ENCODE results near the gene GUCY1A2. TPM values are rescaled to one million over a fixed set of nuclear protein-coding genes. Genes with fewer than 3 reads are reported as not detected.

GUCY1A2 gene
- total and polyA plus RNA-seq, 2 experiments from 2014 or later = 0.15 to 0.54 TPM

DNA sequence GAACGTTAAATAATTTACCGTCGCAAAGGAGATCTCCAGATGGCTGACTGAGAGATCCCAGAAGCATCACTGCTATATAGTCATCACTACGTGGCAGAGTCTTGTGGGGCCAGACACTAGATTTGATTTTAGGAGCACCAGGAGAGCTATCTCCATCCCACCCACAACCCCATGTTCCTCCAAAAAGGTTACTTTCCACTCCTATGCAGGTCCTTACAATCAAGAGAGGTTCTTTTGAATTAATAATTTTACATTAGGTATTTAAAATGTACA is 19.4 kb downstream of the GUCY1A2 start:
- H3K9ac ChIP-seq = no peak overlapping the region
- in situ Hi-C loops (cut with MboI) = no loop called here
- peak overlapping the region; percentile 73 for H3K27ac ChIP-seq
- no peaks in the 10 kb centered on the region for H3K79me2 ChIP-seq (ENCODE audit: insufficient read depth)
- H2AFZ ChIP-seq = 0 out of 2 replicates have a peak overlapping the region, but pooled peaks have one; percentile 13
- H3K9me3 ChIP-seq (ENCODE audit: low read depth) = no peaks in the 10 kb centered on the region
- no peak overlapping the region for H3K4me3 ChIP-seq
- H3K27me3 ChIP-seq (replicated peaks; ENCODE audit: insufficient read depth) = no peaks in the 10 kb centered on the region
- no peaks in the 10 kb centered on the region for H4K20me1 ChIP-seq (ENCODE audit: insufficient read depth)
- DNase-seq = no peak
- H3K4me1 ChIP-seq (ENCODE audit: insufficient read depth) = peaks cover 26% of the 10 kb centered on the region
- WGBS, 2 experiments (ENCODE audit: low coverage in 1 of 2, low lambda C conversion rate in 2 of 2, missing lambda C conversion rate in 2 of 2) = 73 to 80% methylated on average over 4 of the region's 4 CpGs
- peaks cover 19% of the 10 kb centered on the region; the same call in 1 of the 2 replicates for H3F3A ChIP-seq (ENCODE audit: insufficient read depth)
- no peaks in the 10 kb centered on the region for H3K36me3 ChIP-seq (ENCODE audit: low read depth)
- TF ChIP-seq EZH2 (IDR thresholded peaks at IDR 0.05; ENCODE audit: insufficient read depth, poor library complexity, severe bottlenecking) (no peak), EZH2phosphoT487 (IDR thresholded peaks at IDR 0.05; ENCODE audit: insufficient read depth, low read depth) (no peak)
- H3K9me2 ChIP-seq (ENCODE audit: insufficient read depth) = no peaks in the 10 kb centered on the region
- peak overlapping the region; percentile 19 for H3K4me2 ChIP-seq (ENCODE audit: unreplicated experiment)

DNA sequence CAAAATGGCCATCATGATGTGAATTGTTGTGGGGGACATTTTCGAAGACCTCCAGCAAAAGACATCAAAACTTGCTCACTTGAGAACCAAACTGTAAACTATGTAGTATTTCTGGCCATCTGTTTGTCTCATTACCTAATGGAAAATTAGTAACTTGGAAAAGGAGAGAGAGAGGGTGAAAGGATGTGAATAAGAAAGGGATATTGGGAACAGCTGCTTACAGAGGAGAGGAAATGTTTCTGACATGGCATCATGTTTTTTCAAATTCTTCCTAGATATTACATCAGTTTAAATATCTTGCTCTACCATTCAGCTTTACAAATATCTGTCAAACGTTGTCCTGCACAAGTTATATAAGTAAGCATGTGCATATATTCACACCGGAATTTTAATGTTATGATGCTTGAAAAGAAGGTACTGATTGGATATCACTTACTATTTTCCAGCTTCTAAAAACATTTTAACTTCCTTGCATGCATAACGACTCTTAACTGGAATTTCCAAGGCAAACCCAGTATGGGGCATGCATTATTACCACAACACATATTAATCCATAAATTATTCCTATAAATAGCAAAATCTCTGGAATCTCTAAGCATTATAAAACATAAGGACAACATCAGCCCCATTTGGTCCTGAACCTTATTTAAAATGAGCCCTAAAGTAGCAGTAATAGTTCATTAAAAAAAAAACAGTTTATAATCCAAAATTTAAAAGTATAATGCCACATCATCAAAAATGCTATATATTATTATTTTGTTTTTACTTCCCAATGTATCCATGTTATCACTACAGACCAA is 20.0 kb downstream of the GUCY1A2 start:
- Histone ChIP-seq H3K9me3 (ENCODE audit: low read depth) (no peaks in the 10 kb centered on the region), H3K4me2 (ENCODE audit: unreplicated experiment) (peak overlapping the region; percentile 19), H4K20me1 (ENCODE audit: insufficient read depth) (no peaks in the 10 kb centered on the region), H3K27ac (peak overlapping the region; percentile 73), H3K79me2 (ENCODE audit: insufficient read depth) (no peaks in the 10 kb centered on the region), H3K4me3 (no peak overlapping the region), H3K36me3 (ENCODE audit: low read depth) (no peaks in the 10 kb centered on the region), H2AFZ (0 out of 2 replicates have a peak overlapping the region, but pooled peaks have one; percentile 13), H3F3A (ENCODE audit: insufficient read depth) (peaks cover 19% of the 10 kb centered on the region; the same call in 1 of the 2 replicates), H3K27me3 (replicated peaks; ENCODE audit: insufficient read depth) (no peaks in the 10 kb centered on the region), H3K9ac (peak overlapping the region; percentile 1; the same call in 1 of the 2 replicates), H3K9me2 (ENCODE audit: insufficient read depth) (no peaks in the 10 kb centered on the region), H3K4me1 (ENCODE audit: insufficient read depth) (peaks cover 26% of the 10 kb centered on the region)
- no peak for TF ChIP-seq EZH2phosphoT487 (IDR thresholded peaks at IDR 0.05; ENCODE audit: insufficient read depth, low read depth)
- TF ChIP-seq EZH2 (IDR thresholded peaks at IDR 0.05; ENCODE audit: insufficient read depth, poor library complexity, severe bottlenecking) = no peak
- in situ Hi-C loops (cut with MboI) = no loop called here
- WGBS, 2 experiments (ENCODE audit: low coverage in 1 of 2, low lambda C conversion rate in 2 of 2, missing lambda C conversion rate in 2 of 2) = 5 to 6% methylated on average over 4 of the region's 4 CpGs
- DNase-seq = peak; percentile 83

DNA sequence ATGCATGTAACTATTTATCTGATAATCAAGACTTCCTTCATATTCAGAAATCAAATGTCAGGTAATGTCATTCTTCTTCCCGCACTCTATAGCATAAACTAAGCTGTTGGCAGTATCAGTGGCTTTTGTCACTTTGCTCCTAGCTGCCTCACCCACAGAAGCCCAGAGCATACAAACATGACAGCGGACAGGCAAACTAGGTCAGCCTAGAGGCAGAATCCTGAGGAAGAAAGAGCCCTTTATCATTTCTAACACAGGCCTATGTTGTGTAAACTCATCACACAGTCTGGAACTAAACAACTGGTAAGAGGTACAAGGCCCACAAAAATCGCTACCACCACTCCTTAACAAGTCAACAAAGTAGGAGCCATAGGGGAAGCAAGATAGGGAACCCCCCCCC is 21.0 kb downstream of the GUCY1A2 start:
- TF ChIP-seq EZH2 (IDR thresholded peaks at IDR 0.05; ENCODE audit: insufficient read depth, poor library complexity, severe bottlenecking) = no peak
- no peak for TF ChIP-seq EZH2phosphoT487 (IDR thresholded peaks at IDR 0.05; ENCODE audit: insufficient read depth, low read depth)
- no peak for DNase-seq
- no peaks in the 10 kb centered on the region for H3K79me2 ChIP-seq (ENCODE audit: insufficient read depth)
- peaks cover 19% of the 10 kb centered on the region; the same call in 1 of the 2 replicates for H3F3A ChIP-seq (ENCODE audit: insufficient read depth)
- no peaks in the 10 kb centered on the region for H3K27me3 ChIP-seq (replicated peaks; ENCODE audit: insufficient read depth)
- H3K4me1 ChIP-seq (ENCODE audit: insufficient read depth) = peaks cover 26% of the 10 kb centered on the region
- no peaks in the 10 kb centered on the region for H4K20me1 ChIP-seq (ENCODE audit: insufficient read depth)
- no peak overlapping the region for H3K4me3 ChIP-seq
- in situ Hi-C loops (cut with MboI) = no loop called here
- WGBS, 2 experiments (ENCODE audit: low coverage in 1 of 2, low lambda C conversion rate in 2 of 2, missing lambda C conversion rate in 2 of 2) = 87 to 90% methylated on average over 3 of the region's 3 CpGs
- no peaks in the 10 kb centered on the region for H3K9me3 ChIP-seq (ENCODE audit: low read depth)
- no peak overlapping the region for H2AFZ ChIP-seq
- no peak overlapping the region for H3K9ac ChIP-seq
- H3K27ac ChIP-seq = no peak overlapping the region
- no peaks in the 10 kb centered on the region for H3K36me3 ChIP-seq (ENCODE audit: low read depth)
- no peak overlapping the region for H3K4me2 ChIP-seq (ENCODE audit: unreplicated experiment)
- H3K9me2 ChIP-seq (ENCODE audit: insufficient read depth) = no peaks in the 10 kb centered on the region

DNA sequence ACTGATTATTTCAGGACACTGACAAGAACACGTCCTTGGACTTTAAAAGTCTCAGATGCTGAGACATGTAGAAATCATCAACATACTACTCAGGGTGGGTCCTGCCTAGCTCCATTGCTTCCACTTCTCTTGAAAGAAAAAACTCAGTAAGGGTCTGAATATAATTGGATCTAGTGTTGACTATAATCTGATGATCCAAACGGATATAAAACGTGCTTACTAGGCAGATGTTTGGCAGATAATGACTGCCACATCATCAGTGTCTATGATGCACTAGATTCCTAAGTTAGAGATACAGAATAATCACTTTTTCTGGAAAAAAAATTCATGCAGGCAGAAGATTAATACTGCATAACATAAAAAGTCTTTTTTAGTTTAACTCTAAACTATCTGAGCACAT is 21.6 kb downstream of the GUCY1A2 start:
- H3K79me2 ChIP-seq (ENCODE audit: insufficient read depth) = no peaks in the 10 kb centered on the region
- WGBS, 2 experiments (ENCODE audit: low coverage in 1 of 2, low lambda C conversion rate in 2 of 2, missing lambda C conversion rate in 2 of 2) = 44 to 49% methylated on average over 3 of the region's 3 CpGs
- DNase-seq = peak; percentile 15
- no peaks in the 10 kb centered on the region for H4K20me1 ChIP-seq (ENCODE audit: insufficient read depth)
- H3K27me3 ChIP-seq (replicated peaks; ENCODE audit: insufficient read depth) = no peaks in the 10 kb centered on the region
- H3K4me3 ChIP-seq = no peak overlapping the region
- in situ Hi-C loops (cut with MboI) = no loop called here
- H3K9me2 ChIP-seq (ENCODE audit: insufficient read depth) = no peaks in the 10 kb centered on the region
- H3K27ac ChIP-seq = no peak overlapping the region
- peaks cover 26% of the 10 kb centered on the region for H3K4me1 ChIP-seq (ENCODE audit: insufficient read depth)
- no peak for TF ChIP-seq EZH2 (IDR thresholded peaks at IDR 0.05; ENCODE audit: insufficient read depth, poor library complexity, severe bottlenecking)
- no peak for TF ChIP-seq EZH2phosphoT487 (IDR thresholded peaks at IDR 0.05; ENCODE audit: insufficient read depth, low read depth)
- no peaks in the 10 kb centered on the region for H3K36me3 ChIP-seq (ENCODE audit: low read depth)
- no peak overlapping the region for H3K9ac ChIP-seq
- H3K4me2 ChIP-seq (ENCODE audit: unreplicated experiment) = no peak overlapping the region
- peaks cover 19% of the 10 kb centered on the region; the same call in 1 of the 2 replicates for H3F3A ChIP-seq (ENCODE audit: insufficient read depth)
- no peak overlapping the region for H2AFZ ChIP-seq
- no peaks in the 10 kb centered on the region for H3K9me3 ChIP-seq (ENCODE audit: low read depth)

Measured in GM23248 (cell line).